ENCODE measurements around the gene ZNF554. TPM values are rescaled to one million over a fixed set of nuclear protein-coding genes. Genes with fewer than 3 reads are reported as not detected.

ZNF554 gene
- total and polyA plus RNA-seq, 2 experiments from 2014 or later: 4.0 to 5.5 TPM

DNA sequence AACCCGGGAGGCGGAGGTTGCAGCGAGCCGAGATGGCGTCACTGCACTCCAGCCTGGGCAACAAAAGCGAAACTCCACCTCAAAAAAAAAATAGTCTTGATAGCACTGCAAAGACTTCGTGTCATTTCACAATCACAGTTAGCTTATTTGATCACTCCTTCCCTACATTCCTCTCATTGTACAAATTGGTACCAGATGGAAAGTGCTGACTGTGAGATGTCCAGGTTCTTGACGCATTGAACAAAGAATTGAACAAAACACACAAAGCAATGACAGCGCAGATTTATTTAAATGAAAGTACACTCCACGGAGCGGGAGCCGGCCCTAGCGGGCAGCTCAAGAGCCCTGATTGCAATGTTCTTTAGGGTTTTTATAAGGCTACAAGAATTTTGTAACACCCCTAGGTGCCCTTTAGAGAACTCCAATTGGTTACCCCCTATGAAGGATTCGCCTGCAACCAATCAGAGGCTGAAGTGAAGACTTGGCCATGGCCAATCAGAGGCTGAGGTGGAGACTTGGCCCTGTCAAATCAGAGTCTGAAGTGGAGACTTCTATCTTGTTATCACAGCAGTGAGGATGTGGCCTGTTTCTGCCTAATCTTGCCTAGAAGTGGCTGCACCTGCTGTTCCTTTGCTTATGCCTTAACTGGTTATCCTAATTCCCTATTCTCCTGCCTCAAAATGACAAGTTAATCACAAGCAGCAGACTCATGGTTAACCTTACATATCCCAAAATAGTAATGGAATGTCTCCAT lies 64.2 kb downstream of the ZNF554 start:
- H2AFZ ChIP-seq: no peak overlapping the region
- H3K9me3 ChIP-seq (ENCODE audit: low read depth): no peaks in the 10 kb centered on the region
- no peaks in the 10 kb centered on the region for H3K9me2 ChIP-seq (replicated peaks; ENCODE audit: insufficient read depth)
- no peaks in the 10 kb centered on the region for H3K4me1 ChIP-seq (ENCODE audit: insufficient read depth)
- H3K4me3 ChIP-seq: no peak overlapping the region
- H3K4me2 ChIP-seq: no peak overlapping the region
- no peak overlapping the region for H3K27ac ChIP-seq
- H3K27me3 ChIP-seq: no peaks in the 10 kb centered on the region
- H3K79me2 ChIP-seq: no peaks in the 10 kb centered on the region
- 82% methylated on average over 14 of the region's 14 CpGs for WGBS (ENCODE audit: low lambda C conversion rate, missing lambda C conversion rate)
- TF ChIP-seq EZH2 (IDR thresholded peaks at IDR 0.05; ENCODE audit: borderline replicate concordance) (no peak), EZH2phosphoT487 (IDR thresholded peaks at IDR 0.05; ENCODE audit: low read depth, severe bottlenecking, unreplicated experiment) (no peak)
- TF ChIP-seq, protein P1, sequence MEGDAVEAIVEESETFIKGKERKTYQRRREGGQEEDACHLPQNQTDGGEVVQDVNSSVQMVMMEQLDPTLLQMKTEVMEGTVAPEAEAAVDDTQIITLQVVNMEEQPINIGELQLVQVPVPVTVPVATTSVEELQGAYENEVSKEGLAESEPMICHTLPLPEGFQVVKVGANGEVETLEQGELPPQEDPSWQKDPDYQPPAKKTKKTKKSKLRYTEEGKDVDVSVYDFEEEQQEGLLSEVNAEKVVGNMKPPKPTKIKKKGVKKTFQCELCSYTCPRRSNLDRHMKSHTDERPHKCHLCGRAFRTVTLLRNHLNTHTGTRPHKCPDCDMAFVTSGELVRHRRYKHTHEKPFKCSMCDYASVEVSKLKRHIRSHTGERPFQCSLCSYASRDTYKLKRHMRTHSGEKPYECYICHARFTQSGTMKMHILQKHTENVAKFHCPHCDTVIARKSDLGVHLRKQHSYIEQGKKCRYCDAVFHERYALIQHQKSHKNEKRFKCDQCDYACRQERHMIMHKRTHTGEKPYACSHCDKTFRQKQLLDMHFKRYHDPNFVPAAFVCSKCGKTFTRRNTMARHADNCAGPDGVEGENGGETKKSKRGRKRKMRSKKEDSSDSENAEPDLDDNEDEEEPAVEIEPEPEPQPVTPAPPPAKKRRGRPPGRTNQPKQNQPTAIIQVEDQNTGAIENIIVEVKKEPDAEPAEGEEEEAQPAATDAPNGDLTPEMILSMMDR (IDR thresholded peaks at IDR 0.05; ENCODE audit: poor library complexity): no peak
- no peaks in the 10 kb centered on the region for H3K36me3 ChIP-seq (replicated peaks; ENCODE audit: insufficient read depth, low read depth)
- no peak for DNase-seq (ENCODE audit: low spot score)
- H4K20me1 ChIP-seq (ENCODE audit: insufficient read depth, poor library complexity, severe bottlenecking): no peaks in the 10 kb centered on the region

DNA sequence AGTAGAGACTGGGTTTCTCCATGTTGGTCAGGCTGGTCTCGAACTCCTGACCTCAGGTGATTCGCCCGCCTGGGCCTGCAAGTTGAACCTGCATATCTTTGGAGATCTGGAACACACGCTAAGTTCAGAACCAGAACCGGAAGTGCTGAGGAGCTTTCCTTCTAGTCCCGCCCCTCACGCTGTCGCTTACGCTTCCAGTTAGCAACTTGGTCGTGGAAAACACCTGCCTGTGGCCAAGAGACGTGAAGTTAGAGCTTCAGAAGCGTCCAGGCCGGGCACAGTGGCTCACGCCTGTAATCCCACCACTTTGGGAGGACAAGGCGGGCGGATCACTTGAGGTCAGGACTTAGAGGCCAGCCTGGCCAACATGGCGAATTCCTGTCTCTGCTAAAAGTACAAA lies 66.1 kb downstream of the ZNF554 start:
- H3K4me1 ChIP-seq (ENCODE audit: insufficient read depth): no peaks in the 10 kb centered on the region
- no peak overlapping the region for H3K4me3 ChIP-seq
- no peaks in the 10 kb centered on the region for H3K9me2 ChIP-seq (replicated peaks; ENCODE audit: insufficient read depth)
- H3K36me3 ChIP-seq (replicated peaks; ENCODE audit: insufficient read depth, low read depth): no peaks in the 10 kb centered on the region
- no peak overlapping the region for H3K27ac ChIP-seq
- H3K27me3 ChIP-seq: no peaks in the 10 kb centered on the region
- DNase-seq (ENCODE audit: low spot score): no peak
- H3K9me3 ChIP-seq (ENCODE audit: low read depth): no peaks in the 10 kb centered on the region
- no peak for TF ChIP-seq EZH2 (IDR thresholded peaks at IDR 0.05; ENCODE audit: borderline replicate concordance)
- TF ChIP-seq, protein P1 (IDR thresholded peaks at IDR 0.05; ENCODE audit: poor library complexity): no peak
- no peak for TF ChIP-seq EZH2phosphoT487 (IDR thresholded peaks at IDR 0.05; ENCODE audit: low read depth, severe bottlenecking, unreplicated experiment)
- no peak overlapping the region for H3K4me2 ChIP-seq
- no peaks in the 10 kb centered on the region for H3K79me2 ChIP-seq
- H4K20me1 ChIP-seq (ENCODE audit: insufficient read depth, poor library complexity, severe bottlenecking): no peaks in the 10 kb centered on the region
- 94% methylated on average over 17 of the region's 17 CpGs for WGBS (ENCODE audit: low lambda C conversion rate, missing lambda C conversion rate)
- H2AFZ ChIP-seq: no peak overlapping the region

Other genes starting within 250 kb of the ZNF554 start
- 1.2 and 1.3 TPM in 2 replicates for gene GNG7, start 117.2 kb upstream of the ZNF554 start, total RNA-seq
- gene GNG7, start 117.2 kb upstream of the ZNF554 start, polyA plus RNA-seq: 1.9 and 3.3 TPM in 2 replicates
- 1.4 and 1.5 TPM in 2 replicates for gene DIRAS1, start 98.5 kb upstream of the ZNF554 start, total RNA-seq
- gene DIRAS1, start 98.5 kb upstream of the ZNF554 start, polyA plus RNA-seq: 2.0 and 2.4 TPM in 2 replicates
- 31.4 and 36.1 TPM in 2 replicates for gene SLC39A3, start 79.9 kb upstream of the ZNF554 start, total RNA-seq
- 37.4 and 44.3 TPM in 2 replicates for gene SLC39A3, start 79.9 kb upstream of the ZNF554 start, polyA plus RNA-seq
- gene SGTA, start 36.6 kb upstream of the ZNF554 start, total RNA-seq: 33.4 and 37.4 TPM in 2 replicates
- gene SGTA, start 36.6 kb upstream of the ZNF554 start, polyA plus RNA-seq: 62.8 and 65.8 TPM in 2 replicates
- gene THOP1, start 34.4 kb upstream of the ZNF554 start, total RNA-seq: 49.4 and 64.3 TPM in 2 replicates
- 56.8 and 61.4 TPM in 2 replicates for gene THOP1, start 34.4 kb upstream of the ZNF554 start, polyA plus RNA-seq
- gene ZNF555, start 21.6 kb downstream of the ZNF554 start, total RNA-seq: 6.4 and 7.4 TPM in 2 replicates
- 2.7 and 3.0 TPM in 2 replicates for gene ZNF555, start 21.6 kb downstream of the ZNF554 start, polyA plus RNA-seq
- gene ZNF556, start 47.5 kb downstream of the ZNF554 start, total RNA-seq: 0.03 TPM in 1 of 2 replicates, not detected in the other
- gene ZNF556, start 47.5 kb downstream of the ZNF554 start, polyA plus RNA-seq: not detected in 2 replicates
- gene ZNF57, start 81.1 kb downstream of the ZNF554 start, total RNA-seq: 8.4 and 10.0 TPM in 2 replicates
- 12.8 and 13.2 TPM in 2 replicates for gene ZNF57, start 81.1 kb downstream of the ZNF554 start, polyA plus RNA-seq
- 3.3 and 3.4 TPM in 2 replicates for gene ZNF77, start 125.1 kb downstream of the ZNF554 start, total RNA-seq
- gene ZNF77, start 125.1 kb downstream of the ZNF554 start, polyA plus RNA-seq: 1.8 and 2.2 TPM in 2 replicates
- gene TLE6, start 157.7 kb downstream of the ZNF554 start, total RNA-seq: 1.2 and 4.7 TPM in 2 replicates
- gene TLE6, start 157.7 kb downstream of the ZNF554 start, polyA plus RNA-seq: 1.2 and 3.9 TPM in 2 replicates
- gene TLE2, start 209.4 kb downstream of the ZNF554 start, total RNA-seq: 25.4 and 36.2 TPM in 2 replicates
- gene TLE2, start 209.4 kb downstream of the ZNF554 start, polyA plus RNA-seq: 71.1 and 82.0 TPM in 2 replicates
- gene TLE5, start 242.6 kb downstream of the ZNF554 start, total RNA-seq: 241 and 260 TPM in 2 replicates
- 308 and 340 TPM in 2 replicates for gene TLE5, start 242.6 kb downstream of the ZNF554 start, polyA plus RNA-seq

All from hepatocyte (in vitro differentiated cells).